Testis (tissue), 2 donors: ENCODE data around the gene SLC25A12.

Experiments
- CTCF ChIP-seq, 3 experiments: fragments of 450-650 bp in 2 of 3; fragments of 200-600 bp in 1 of 3; sonication (generic) in 1 of 3; IDR thresholded peaks; one replicate each; pipeline ENCODE4 v1.5.1; 2016 to 2019; ENCODE audit warnings: antibody characterized with exemption in 3 of 3, mild to moderate bottlenecking in 2 of 3, moderate library complexity in 1 of 3
- POLR2A ChIP-seq: fragments of 450-650 bp; IDR thresholded peaks from one replicate; pipeline ENCODE4 v1.6.1; 2017; ENCODE audit warnings: antibody characterized with exemption, mild to moderate bottlenecking, moderate library complexity

GRCh38 chr2:171874963-171875362 is 19.1 kb downstream of the SLC25A12 start:
- TF ChIP-seq CTCF (IDR thresholded peaks at IDR 0.05) (no peak), POLR2A (no peak)
